DMS 273 (cell line): ENCODE data around the gene EEF1A2.

Experiments used
- DNase-seq: peaks from one replicate; lab custom pipeline; 2025; ENCODE audit not compliant: unreplicated experiment; lab: John Stamatoyannopoulos, UW

Gene EEF1A2

GRCh38 chr20:63500902-63501817 is 2.3 kb upstream of the EEF1A2 start:
- DNase-seq, result peak; percentile 65

- no peak for DNase-seq
Observed at GRCh38 chr20:63500151-63500901, 1.4 kb upstream of the EEF1A2 start.

GRCh38 chr20:63499338-63499969 is 571 bp upstream of the EEF1A2 start:
- DNase-seq, result peak; percentile 83

- DNase-seq, result peak; percentile 65
Observed at GRCh38 chr20:63497946-63498935, 642 bp downstream of the EEF1A2 start.

- no peak for DNase-seq
Observed at GRCh38 chr20:63497138-63497945, 1.5 kb downstream of the EEF1A2 start.

- DNase-seq, result no peak
Observed at GRCh38 chr20:63496596-63497120, 2.2 kb downstream of the EEF1A2 start.

GRCh38 chr20:63495741-63496595 is 2.9 kb downstream of the EEF1A2 start:
- DNase-seq, result peak; percentile 72

GRCh38 chr20:63495167-63495720 is 3.6 kb downstream of the EEF1A2 start:
- DNase-seq, result no peak

GRCh38 chr20:63494420-63495166 is 4.3 kb downstream of the EEF1A2 start:
- no peak for DNase-seq

- no peak for DNase-seq
Observed at GRCh38 chr20:63494084-63494419, 4.8 kb downstream of the EEF1A2 start.

- DNase-seq, result no peak
Observed at GRCh38 chr20:63493563-63494020, 5.3 kb downstream of the EEF1A2 start.

- DNase-seq, result no peak
Observed at GRCh38 chr20:63492982-63493381, 5.9 kb downstream of the EEF1A2 start.

GRCh38 chr20:63492518-63492917 is 6.4 kb downstream of the EEF1A2 start:
- no peak for DNase-seq

- no peak for DNase-seq
Observed at GRCh38 chr20:63491635-63492230, 7.2 kb downstream of the EEF1A2 start.

- DNase-seq, result no peak
Observed at GRCh38 chr20:63491078-63491477, 7.8 kb downstream of the EEF1A2 start.

- DNase-seq, result no peak
Observed at GRCh38 chr20:63490416-63490815, 8.5 kb downstream of the EEF1A2 start.
